Panc1 (cell line): ENCODE measurements around the gene ABHD14A. TPM values are rescaled to one million over a fixed set of nuclear protein-coding genes. Genes with fewer than 3 reads are reported as not detected.

ENCODE experiments used
- ATAC-seq: fragments of 200-7000 bp; cut with Tn5 transposase; 2 replicates; pipeline ENCODE4 v1.9.1; 2020; ENCODE audit warnings: mild to moderate bottlenecking, moderate library complexity
- BruUV-seq: library from RNA; stranded (reverse); fragments of 400-500 nt; replicated peaks from 2 replicates; lab custom pipeline; 2021; lab: Mats Ljungman, UMichigan
- CTCF ChIA-PET: fragments of 300-600 bp; sonication (Branson Sonifier 250); formaldehyde crosslinking; loops from one replicate; lab custom pipeline; 2022; ENCODE audit warnings: antibody characterized with exemption; lab: Charles Lee
- POLR2A ChIA-PET: fragments of 300-600 bp; sonication (Branson Sonifier 250); formaldehyde crosslinking; loops from one replicate; lab custom pipeline; 2022; ENCODE audit warnings: antibody characterized with exemption; lab: Charles Lee
- DNase-seq: peaks from one replicate; pipeline ENCODE4 v3.0.0-alpha.2; 2010; ENCODE audit warnings: low read depth, low spot score
- H3K27ac ChIP-seq: 2 replicates; pipeline ENCODE4 v1.5.1; 2011; ENCODE audit warnings: mild to moderate bottlenecking, low read length, inconsistent platforms
- H3K27me3 ChIP-seq: fragments of 200-500 bp; sonication (Bioruptor generic); 2 replicates; pipeline ENCODE4 v1.6.0; 2014; ENCODE audit warnings: low read length, inconsistent platforms; ENCODE audit not compliant: control insufficient read depth, insufficient read depth
- H3K36me3 ChIP-seq: fragments of 200-500 bp; sonication (Bioruptor generic); 2 replicates; pipeline ENCODE4 v1.5.1; 2014; ENCODE audit warnings: inconsistent platforms, mild to moderate bottlenecking, low read length, moderate library complexity; ENCODE audit not compliant: control insufficient read depth, insufficient read depth
- H3K4me1 ChIP-seq: 2 replicates; pipeline ENCODE4 v1.5.1; 2011; ENCODE audit warnings: inconsistent platforms, mild to moderate bottlenecking, low read length, moderate library complexity; ENCODE audit not compliant: control insufficient read depth, insufficient read depth
- H3K4me3 ChIP-seq, 2 experiments: 2 replicates each; pipeline ENCODE4 v1.5.1; 2011 to 2012; ENCODE audit warnings: low read depth in 2 of 2, low read length in 2 of 2, mild to moderate bottlenecking in 2 of 2, inconsistent platforms in 1 of 2, moderate library complexity in 1 of 2
- H3K9me3 ChIP-seq: fragments of 200-500 bp; sonication (Bioruptor generic); 2 replicates; pipeline ENCODE4 v1.5.1; 2014; ENCODE audit warnings: low read depth, mild to moderate bottlenecking, inconsistent platforms, low read length, moderate library complexity; ENCODE audit not compliant: control insufficient read depth, insufficient read depth
- POLR2AphosphoS5 ChIP-seq: IDR thresholded peaks from 2 replicates; pipeline ENCODE4 v1.6.1; 2012; ENCODE audit warnings: mild to moderate bottlenecking, low read depth, low read length, moderate library complexity
- SIN3A ChIP-seq: IDR thresholded peaks from 2 replicates; pipeline ENCODE4 v1.6.1; 2012; ENCODE audit warnings: low read depth, mild to moderate bottlenecking, low read length, moderate library complexity, borderline replicate concordance; ENCODE audit not compliant: insufficient read depth
- TCF7L2 ChIP-seq: IDR thresholded peaks from 2 replicates; pipeline ENCODE4 v1.6.1; 2011; ENCODE audit warnings: mild to moderate bottlenecking, low read depth, low read length, inconsistent platforms
- in situ Hi-C: cut with HindIII; loops from 2 replicates; pipeline ENCODE4 v1.10.0; 2016; ENCODE audit warnings: low sequenced_read_pairs, low pct_unique_long_range_greater_than_20kb
- intact Hi-C: fragments of 100-400 bp; cut with micrococcal nuclease; formaldehyde crosslinking; loops from one replicate; pipeline ENCODE4 v1.10.0; 2022; ENCODE audit not compliant: unreplicated experiment
- total RNA-seq: library from RNA; stranded (reverse); gene quantifications from one replicate; pipeline ENCODE4 v1.2.1, GENCODE V29; 2021; ENCODE audit not compliant: unreplicated experiment
- TF ChIP-seq, protein P1 (sequence below), 2 experiments: IDR thresholded peaks; 2 replicates each; pipeline ENCODE4 v1.6.1; 2011 to 2012; ENCODE audit warnings: low read depth in 2 of 2, control low read depth in 1 of 2, low read length in 1 of 2, mild to moderate bottlenecking in 1 of 2, moderate library complexity in 1 of 2; ENCODE audit not compliant: insufficient read depth in 1 of 2
- TF ChIP-seq, protein P2 (sequence below): fragments of 450-650 bp; IDR thresholded peaks from 2 replicates; pipeline ENCODE4 v1.5.1; 2017; ENCODE audit warnings: mild to moderate bottlenecking

The ABHD14A gene
- total RNA-seq, 1 experiment from 2014 or later, result 11.3 TPM

DNA sequence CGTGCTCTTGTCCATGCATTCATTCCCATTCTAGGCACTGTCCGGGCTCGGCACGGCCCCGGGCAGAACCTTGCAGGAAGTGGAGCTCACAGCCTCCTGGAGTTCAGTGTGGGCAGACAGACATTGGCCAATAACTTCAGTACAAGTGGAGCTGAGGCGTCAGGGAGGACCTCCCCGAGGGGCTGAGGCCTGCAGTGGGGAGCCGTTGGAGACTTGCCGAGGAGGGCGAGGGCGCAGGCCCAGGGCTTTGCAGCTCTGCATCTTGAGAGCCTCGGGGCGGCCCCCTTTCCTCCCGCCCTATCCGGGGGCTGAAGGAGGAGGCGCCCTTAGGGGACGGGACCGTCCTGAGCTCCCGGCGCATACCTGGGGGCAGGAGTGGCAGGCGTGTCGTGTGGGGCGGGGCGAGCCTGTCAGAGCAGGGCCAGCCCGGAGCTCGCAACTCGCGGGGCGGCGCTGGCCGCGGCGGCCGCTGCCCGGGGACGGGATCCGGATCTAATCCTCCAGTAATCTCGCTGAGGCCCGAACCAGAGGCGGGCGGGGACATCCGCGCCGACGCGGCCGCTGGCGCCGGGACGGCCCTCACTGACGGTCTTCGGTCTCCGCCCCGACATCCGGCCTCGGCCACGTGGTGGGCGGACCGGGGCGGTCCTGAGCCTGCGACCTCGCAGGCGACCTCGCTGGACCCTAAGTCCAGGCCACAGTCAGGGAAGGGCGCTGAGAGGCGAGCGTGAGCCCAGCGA, 8.1 kb downstream of the ABHD14A start, which contains the start of gene ACY1:
TSS of gene ACY1 (plus strand) at position 698 of the 740 bp plus-strand sequence. CDS start 530 bp downstream, outside the sequence.
- Histone ChIP-seq H3K9me3 (no peaks in the 10 kb centered on the region), H3K27ac (peak within 1 kb of the TSS; percentile 89), H3K36me3 (no peaks in the 10 kb centered on the region), H3K4me3 (peak within 1 kb of the TSS; percentile 63 to 73), H3K27me3 (no peaks in the 10 kb centered on the region), H3K4me1 (peaks cover 12% of the 10 kb centered on the region)
- ChIA-PET CTCF (interaction anchor here (0.7 to 1.6 kb wide), 5 partner anchors 9 to 41 kb away, joined by 3 to 9 read pairs (median 3); partner anchors contain the start of genes ABHD14B and RRP9), POLR2A (interaction anchor here (0.7 to 1.1 kb wide), 3 partner anchors 8 to 74 kb away, joined by 3 to 4 read pairs (median 3); no protein-coding TSS in a partner anchor)
- in situ Hi-C loops (no loop called here), intact Hi-C loops (no loop called here)
- DNase-seq, result no peak
- peak; percentile 79 for TF ChIP-seq POLR2AphosphoS5
- no peak for TF ChIP-seq TCF7L2
- peak; percentile 48; the same call in 1 of the 2 replicates for TF ChIP-seq SIN3A
- no TSS peak for BruUV-seq
- peak; percentile 91 for ATAC-seq

DNA sequence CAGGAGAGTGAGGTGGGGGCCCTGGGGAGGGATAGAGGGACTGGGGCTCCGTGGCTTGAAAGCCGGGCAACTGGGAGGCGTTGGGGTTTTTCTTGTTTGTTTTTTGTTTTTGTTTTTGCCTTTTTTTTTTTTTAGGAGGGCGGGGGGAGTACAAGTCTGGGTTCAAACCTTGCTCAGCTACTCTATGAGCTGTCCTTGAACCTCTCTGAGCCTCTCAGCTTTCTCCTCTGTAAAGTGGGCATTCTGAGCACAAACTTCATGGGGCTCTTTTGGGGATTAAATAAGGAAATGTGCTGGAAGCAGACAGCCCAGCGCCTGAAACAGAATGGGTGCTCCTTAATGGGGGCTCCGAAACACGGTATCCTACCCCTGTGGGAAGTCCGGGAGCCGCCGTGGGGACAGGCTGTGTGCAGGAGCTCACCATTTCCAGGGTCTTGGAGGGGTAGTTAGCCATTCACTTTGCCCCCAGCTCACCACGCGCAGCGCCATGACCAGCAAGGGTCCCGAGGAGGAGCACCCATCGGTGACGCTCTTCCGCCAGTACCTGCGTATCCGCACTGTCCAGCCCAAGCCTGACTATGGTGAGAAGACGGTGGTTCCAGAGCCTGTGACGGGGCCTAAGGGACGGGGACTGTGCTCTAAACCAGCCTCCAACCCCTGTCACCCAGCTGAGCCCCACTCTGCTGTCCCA, 8.9 kb downstream of the ABHD14A start:
- H3K4me1 ChIP-seq, result peaks cover 12% of the 10 kb centered on the region
- CTCF ChIA-PET, result interaction anchor here (0.6 to 1.6 kb wide), 4 partner anchors 10 to 42 kb away, joined by 3 to 9 read pairs (median 4); partner anchors contain the start of genes ABHD14B and RRP9
- no peak for DNase-seq

More for the DNA sequence above, 8.9 kb downstream of the ABHD14A start:
- Histone ChIP-seq H3K4me3 (peak overlapping the region; percentile 63 to 73), H3K27me3 (no peaks in the 10 kb centered on the region), H3K9me3 (no peaks in the 10 kb centered on the region), H3K27ac (peak overlapping the region; percentile 89), H3K36me3 (no peaks in the 10 kb centered on the region)
- ATAC-seq, result no peak
- no peak for TF ChIP-seq POLR2AphosphoS5
- TF ChIP-seq, protein P1, sequence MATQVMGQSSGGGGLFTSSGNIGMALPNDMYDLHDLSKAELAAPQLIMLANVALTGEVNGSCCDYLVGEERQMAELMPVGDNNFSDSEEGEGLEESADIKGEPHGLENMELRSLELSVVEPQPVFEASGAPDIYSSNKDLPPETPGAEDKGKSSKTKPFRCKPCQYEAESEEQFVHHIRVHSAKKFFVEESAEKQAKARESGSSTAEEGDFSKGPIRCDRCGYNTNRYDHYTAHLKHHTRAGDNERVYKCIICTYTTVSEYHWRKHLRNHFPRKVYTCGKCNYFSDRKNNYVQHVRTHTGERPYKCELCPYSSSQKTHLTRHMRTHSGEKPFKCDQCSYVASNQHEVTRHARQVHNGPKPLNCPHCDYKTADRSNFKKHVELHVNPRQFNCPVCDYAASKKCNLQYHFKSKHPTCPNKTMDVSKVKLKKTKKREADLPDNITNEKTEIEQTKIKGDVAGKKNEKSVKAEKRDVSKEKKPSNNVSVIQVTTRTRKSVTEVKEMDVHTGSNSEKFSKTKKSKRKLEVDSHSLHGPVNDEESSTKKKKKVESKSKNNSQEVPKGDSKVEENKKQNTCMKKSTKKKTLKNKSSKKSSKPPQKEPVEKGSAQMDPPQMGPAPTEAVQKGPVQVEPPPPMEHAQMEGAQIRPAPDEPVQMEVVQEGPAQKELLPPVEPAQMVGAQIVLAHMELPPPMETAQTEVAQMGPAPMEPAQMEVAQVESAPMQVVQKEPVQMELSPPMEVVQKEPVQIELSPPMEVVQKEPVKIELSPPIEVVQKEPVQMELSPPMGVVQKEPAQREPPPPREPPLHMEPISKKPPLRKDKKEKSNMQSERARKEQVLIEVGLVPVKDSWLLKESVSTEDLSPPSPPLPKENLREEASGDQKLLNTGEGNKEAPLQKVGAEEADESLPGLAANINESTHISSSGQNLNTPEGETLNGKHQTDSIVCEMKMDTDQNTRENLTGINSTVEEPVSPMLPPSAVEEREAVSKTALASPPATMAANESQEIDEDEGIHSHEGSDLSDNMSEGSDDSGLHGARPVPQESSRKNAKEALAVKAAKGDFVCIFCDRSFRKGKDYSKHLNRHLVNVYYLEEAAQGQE (IDR thresholded peaks at IDR 0.05; ENCODE audit: insufficient read depth in 1 of 2, low read depth in 2 of 2, low read length in 1 of 2), result no peak
- no peak; the same call in 1 of the 2 replicates for TF ChIP-seq SIN3A
- TF ChIP-seq, protein P2, sequence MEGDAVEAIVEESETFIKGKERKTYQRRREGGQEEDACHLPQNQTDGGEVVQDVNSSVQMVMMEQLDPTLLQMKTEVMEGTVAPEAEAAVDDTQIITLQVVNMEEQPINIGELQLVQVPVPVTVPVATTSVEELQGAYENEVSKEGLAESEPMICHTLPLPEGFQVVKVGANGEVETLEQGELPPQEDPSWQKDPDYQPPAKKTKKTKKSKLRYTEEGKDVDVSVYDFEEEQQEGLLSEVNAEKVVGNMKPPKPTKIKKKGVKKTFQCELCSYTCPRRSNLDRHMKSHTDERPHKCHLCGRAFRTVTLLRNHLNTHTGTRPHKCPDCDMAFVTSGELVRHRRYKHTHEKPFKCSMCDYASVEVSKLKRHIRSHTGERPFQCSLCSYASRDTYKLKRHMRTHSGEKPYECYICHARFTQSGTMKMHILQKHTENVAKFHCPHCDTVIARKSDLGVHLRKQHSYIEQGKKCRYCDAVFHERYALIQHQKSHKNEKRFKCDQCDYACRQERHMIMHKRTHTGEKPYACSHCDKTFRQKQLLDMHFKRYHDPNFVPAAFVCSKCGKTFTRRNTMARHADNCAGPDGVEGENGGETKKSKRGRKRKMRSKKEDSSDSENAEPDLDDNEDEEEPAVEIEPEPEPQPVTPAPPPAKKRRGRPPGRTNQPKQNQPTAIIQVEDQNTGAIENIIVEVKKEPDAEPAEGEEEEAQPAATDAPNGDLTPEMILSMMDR, result no peak
- no peak for TF ChIP-seq TCF7L2
- in situ Hi-C loops, result no loop called here
- BruUV-seq, result TSS peak; percentile 98
- POLR2A ChIA-PET, result interaction anchor here (1.1 kb wide), 1 partner anchor 9 kb away, joined by 3 read pairs; no protein-coding TSS in a partner anchor
- intact Hi-C loops, result no loop called here
